Liver (tissue), 9 donors: ENCODE data around the gene FANCM. TPM values are rescaled to one million over a fixed set of nuclear protein-coding genes. Genes with fewer than 3 reads are reported as not detected.

ENCODE experiments used
- DNase-seq: peaks from one replicate; pipeline ENCODE4 v3.0.0-alpha.2; 2017; ENCODE audit warnings: low spot score
- H3K27ac ChIP-seq, 2 donors: one replicate each; pipeline ENCODE4 v1.7.0; 2013; ENCODE audit warnings: inconsistent platforms in 2 of 2, low read length in 2 of 2, control low read depth in 1 of 2, low read depth in 1 of 2, mild to moderate bottlenecking in 1 of 2
- H3K27me3 ChIP-seq, 4 donors: one replicate each; pipeline versions ENCODE4 v1.6.1 to v1.7.0; 2013; ENCODE audit warnings: low read length in 3 of 4, inconsistent platforms in 1 of 4, mild to moderate bottlenecking in 1 of 4, moderate library complexity in 1 of 4; ENCODE audit not compliant: control insufficient read depth in 4 of 4, insufficient read depth in 4 of 4
- H3K36me3 ChIP-seq, 4 donors: one replicate each; pipeline versions ENCODE4 v1.6.1 to v1.7.0; 2013; ENCODE audit warnings: low read length in 3 of 4, mild to moderate bottlenecking in 3 of 4, low read depth in 1 of 4, moderate library complexity in 1 of 4; ENCODE audit not compliant: control insufficient read depth in 4 of 4, insufficient read depth in 3 of 4
- H3K4me1 ChIP-seq, 4 donors: one replicate each; pipeline versions ENCODE4 v1.6.1 to v1.7.0; 2013; ENCODE audit warnings: low read length in 3 of 4, mild to moderate bottlenecking in 3 of 4, moderate library complexity in 1 of 4; ENCODE audit not compliant: control insufficient read depth in 4 of 4, insufficient read depth in 4 of 4
- H3K4me3 ChIP-seq, 3 donors: one replicate each; pipeline versions ENCODE4 v1.6.1 to v1.7.0; 2013; ENCODE audit warnings: low read length in 3 of 3, control low read depth in 1 of 3, low read depth in 1 of 3, mild to moderate bottlenecking in 1 of 3
- H3K9ac ChIP-seq, 2 donors: one replicate each; pipeline ENCODE4 v1.7.0; 2013; ENCODE audit warnings: low read length in 2 of 2, mild to moderate bottlenecking in 2 of 2, moderate library complexity in 2 of 2, control low read depth in 1 of 2, low read depth in 1 of 2
- H3K9me3 ChIP-seq, 4 donors: one replicate each; pipeline versions ENCODE4 v1.6.1 to v1.7.0; 2013; ENCODE audit warnings: low read length in 3 of 4; ENCODE audit not compliant: control insufficient read depth in 4 of 4
- EGR1 ChIP-seq, 2 donors: IDR thresholded peaks; 2 replicates each; pipeline ENCODE4 v1.6.1; 2016 to 2018; ENCODE audit warnings: antibody characterized with exemption in 2 of 2, low read depth in 2 of 2
- FOXA1 ChIP-seq: IDR thresholded peaks from 2 replicates; pipeline ENCODE4 v1.6.1; 2016; ENCODE audit warnings: antibody characterized with exemption
- FOXA2 ChIP-seq: IDR thresholded peaks from 2 replicates; pipeline ENCODE4 v1.6.1; 2016; ENCODE audit warnings: antibody characterized with exemption
- GABPA ChIP-seq, 2 donors: IDR thresholded peaks in 1 of 2; conservative IDR thresholded peaks in 1 of 2; 2 replicates each; pipeline ENCODE4 v1.6.1; 2016; ENCODE audit warnings: antibody characterized with exemption in 2 of 2, mild to moderate bottlenecking in 1 of 2, moderate library complexity in 1 of 2
- HNF4A ChIP-seq, 2 donors: conservative IDR thresholded peaks; 2 replicates each; pipeline ENCODE4 v1.6.1; 2016; ENCODE audit warnings: antibody characterized with exemption in 2 of 2, mild to moderate bottlenecking in 2 of 2
- RAD21 ChIP-seq, 2 donors: IDR thresholded peaks; 2 replicates each; pipeline ENCODE4 v1.6.1; 2016; ENCODE audit warnings: antibody characterized with exemption in 2 of 2, mild to moderate bottlenecking in 2 of 2
- YY1 ChIP-seq: IDR thresholded peaks from 2 replicates; pipeline ENCODE4 v1.6.1; 2016; ENCODE audit warnings: antibody characterized with exemption, mild to moderate bottlenecking
- WGBS: extraction: QIAGEN DNeasy Blood & Tissue Kit; methylation state at CpG from one replicate; pipeline ENCODE4 v1.1.7; 2013; 5-methylcytosine and 5-hydroxymethylcytosine counted together
- polyA plus RNA-seq, 2 donors: library from polyadenylated mRNA; stranded (reverse) in 1 of 2; unstranded in 1 of 2; fragments of 200-250 nt in 1 of 2; fragments of >200 nt in 1 of 2; fragmentation: Nextera tagmentation in 1 of 2; extraction: Ambion mirVana in 1 of 2; gene quantifications; one replicate each; pipeline versions ENCODE4 v1.2.1 to v1.2.3, GENCODE V29; 2013 to 2015
- total RNA-seq, 2 donors: library from RNA; depleted of rRNA; stranded (reverse); fragments of >200 nt; gene quantifications; one replicate each; pipeline ENCODE4 v1.2.3, GENCODE V29; 2014
- TF ChIP-seq, protein P1 (sequence below): IDR thresholded peaks from 2 replicates; pipeline ENCODE4 v1.6.1; 2016; ENCODE audit warnings: antibody characterized with exemption
- TF ChIP-seq, protein P2 (sequence below): fragments of 150-350 bp; IDR thresholded peaks from 2 replicates; pipeline ENCODE4 v1.5.1; 2017; ENCODE audit warnings: improper control_type of control experiment, low read depth, low read length; ENCODE audit not compliant: missing input control
- TF ChIP-seq, protein P3 (sequence below): IDR thresholded peaks from 2 replicates; pipeline ENCODE4 v1.6.1; 2016; ENCODE audit warnings: antibody characterized with exemption
- TF ChIP-seq, protein P4 (sequence below): IDR thresholded peaks from 2 replicates; pipeline ENCODE4 v1.6.1; 2016; ENCODE audit warnings: antibody characterized with exemption, mild to moderate bottlenecking
- donor health status: healthy.
- donor health status: healthy.
- donor health status: healthy.
- donor health status: healthy.
- donor health status: healthy.

FANCM gene
- total and polyA plus RNA-seq, 4 donors = 0.38 to 7.4 (median 3.1) TPM

DNA sequence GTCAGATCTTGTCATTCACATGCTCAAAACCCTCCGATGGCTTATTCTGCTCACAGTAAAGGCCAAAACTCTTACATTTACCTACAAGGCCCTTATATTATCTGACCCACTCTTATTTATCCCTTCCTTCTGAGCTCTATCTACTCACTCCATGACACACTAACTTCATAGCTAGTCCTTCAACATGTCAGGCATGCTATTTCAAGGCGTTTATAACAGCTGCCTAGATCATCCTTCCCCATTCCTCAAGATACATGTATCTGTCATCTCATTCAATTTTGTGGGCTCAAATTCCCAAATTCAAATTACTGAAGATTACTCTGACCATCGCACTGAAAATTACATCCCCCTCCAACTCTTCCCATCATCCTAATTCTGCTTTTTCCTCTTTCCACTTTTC lies 110.4 kb downstream of the FANCM start (continued):
- TF ChIP-seq, protein P1, sequence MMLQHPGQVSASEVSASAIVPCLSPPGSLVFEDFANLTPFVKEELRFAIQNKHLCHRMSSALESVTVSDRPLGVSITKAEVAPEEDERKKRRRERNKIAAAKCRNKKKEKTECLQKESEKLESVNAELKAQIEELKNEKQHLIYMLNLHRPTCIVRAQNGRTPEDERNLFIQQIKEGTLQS = no peak
- TF ChIP-seq, protein P2, sequence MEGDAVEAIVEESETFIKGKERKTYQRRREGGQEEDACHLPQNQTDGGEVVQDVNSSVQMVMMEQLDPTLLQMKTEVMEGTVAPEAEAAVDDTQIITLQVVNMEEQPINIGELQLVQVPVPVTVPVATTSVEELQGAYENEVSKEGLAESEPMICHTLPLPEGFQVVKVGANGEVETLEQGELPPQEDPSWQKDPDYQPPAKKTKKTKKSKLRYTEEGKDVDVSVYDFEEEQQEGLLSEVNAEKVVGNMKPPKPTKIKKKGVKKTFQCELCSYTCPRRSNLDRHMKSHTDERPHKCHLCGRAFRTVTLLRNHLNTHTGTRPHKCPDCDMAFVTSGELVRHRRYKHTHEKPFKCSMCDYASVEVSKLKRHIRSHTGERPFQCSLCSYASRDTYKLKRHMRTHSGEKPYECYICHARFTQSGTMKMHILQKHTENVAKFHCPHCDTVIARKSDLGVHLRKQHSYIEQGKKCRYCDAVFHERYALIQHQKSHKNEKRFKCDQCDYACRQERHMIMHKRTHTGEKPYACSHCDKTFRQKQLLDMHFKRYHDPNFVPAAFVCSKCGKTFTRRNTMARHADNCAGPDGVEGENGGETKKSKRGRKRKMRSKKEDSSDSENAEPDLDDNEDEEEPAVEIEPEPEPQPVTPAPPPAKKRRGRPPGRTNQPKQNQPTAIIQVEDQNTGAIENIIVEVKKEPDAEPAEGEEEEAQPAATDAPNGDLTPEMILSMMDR = no peak
- TF ChIP-seq GABPA (IDR thresholded peaks at IDR 0.05 in 1 of 2, conservative IDR thresholded peaks at IDR 0.05 in 1 of 2) (no peak), FOXA1 (no peak), EGR1 (IDR thresholded peaks at IDR 0.05; ENCODE audit: low read depth in 2 of 2) (no peak)

DNA sequence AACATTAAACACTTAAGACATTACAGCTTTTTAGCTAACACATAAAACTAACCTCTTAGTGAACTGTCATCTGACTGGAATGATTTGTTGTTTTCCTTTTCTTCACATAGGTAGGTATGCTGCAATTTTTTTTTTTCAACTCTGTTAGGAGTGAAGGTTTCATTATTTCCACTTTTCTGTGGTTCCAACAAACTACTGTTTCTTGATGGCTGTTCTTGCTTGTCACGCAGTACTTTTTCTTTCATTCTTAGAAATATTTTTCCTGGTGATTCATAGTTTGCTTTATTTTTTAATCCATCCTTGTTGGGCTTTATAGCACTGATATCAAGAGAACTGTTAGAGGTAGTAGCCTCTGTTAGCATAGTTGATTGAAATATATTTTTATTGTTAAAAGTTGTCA lies 111.0 kb downstream of the FANCM start:
- Histone ChIP-seq H3K4me3 (no peak overlapping the region), H3K36me3 (no peaks in the 10 kb centered on the region), H3K9ac (no peak overlapping the region), H3K27ac (no peak overlapping the region), H3K27me3 (no peaks in the 10 kb centered on the region), H3K4me1 (peaks cover 0 to 2% (median 0%) of the 10 kb centered on the region in 4 donors), H3K9me3 (no peaks in the 10 kb centered on the region)
- WGBS = 79% methylated on average over 1 of the region's 1 CpG
- no peak for DNase-seq
- no peak for TF ChIP-seq YY1
- no peak for TF ChIP-seq HNF4A (conservative IDR thresholded peaks at IDR 0.05)

DNA sequence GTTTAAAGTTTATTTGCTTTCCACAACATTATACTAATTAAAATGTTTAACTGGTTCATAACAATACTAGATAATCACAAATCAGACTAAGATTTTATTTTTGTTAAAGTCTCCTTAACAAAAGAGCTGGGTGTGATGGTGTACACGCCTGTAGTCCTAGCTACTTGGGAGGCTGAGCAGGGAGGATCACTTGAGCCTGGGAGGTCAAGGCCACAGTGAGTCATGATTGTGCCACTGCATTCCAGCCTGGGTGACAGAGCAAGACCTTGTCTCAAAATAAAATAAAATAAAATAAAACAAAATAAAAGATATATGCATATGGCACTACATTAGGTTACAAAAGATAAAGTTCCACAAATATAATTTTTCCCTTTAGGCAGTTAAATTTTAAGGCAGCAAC lies 111.7 kb downstream of the FANCM start:
- no peaks in the 10 kb centered on the region for H3K36me3 ChIP-seq
- WGBS = 100% methylated on average over 1 of the region's 1 CpG
- H3K4me3 ChIP-seq = no peak overlapping the region
- H3K27ac ChIP-seq = no peak overlapping the region
- H3K4me1 ChIP-seq = peaks cover 0 to 8% (median 2%) of the 10 kb centered on the region in 4 donors
- no peaks in the 10 kb centered on the region for H3K9me3 ChIP-seq
- no peaks in the 10 kb centered on the region for H3K27me3 ChIP-seq
- H3K9ac ChIP-seq = no peak overlapping the region
- no peak for DNase-seq
- TF ChIP-seq, protein P3, sequence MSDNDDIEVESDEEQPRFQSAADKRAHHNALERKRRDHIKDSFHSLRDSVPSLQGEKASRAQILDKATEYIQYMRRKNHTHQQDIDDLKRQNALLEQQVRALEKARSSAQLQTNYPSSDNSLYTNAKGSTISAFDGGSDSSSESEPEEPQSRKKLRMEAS = no peak
- no peak for TF ChIP-seq RAD21 (IDR thresholded peaks at IDR 0.05)
- TF ChIP-seq HNF4A (conservative IDR thresholded peaks at IDR 0.05) = no peak
- TF ChIP-seq, protein P4, sequence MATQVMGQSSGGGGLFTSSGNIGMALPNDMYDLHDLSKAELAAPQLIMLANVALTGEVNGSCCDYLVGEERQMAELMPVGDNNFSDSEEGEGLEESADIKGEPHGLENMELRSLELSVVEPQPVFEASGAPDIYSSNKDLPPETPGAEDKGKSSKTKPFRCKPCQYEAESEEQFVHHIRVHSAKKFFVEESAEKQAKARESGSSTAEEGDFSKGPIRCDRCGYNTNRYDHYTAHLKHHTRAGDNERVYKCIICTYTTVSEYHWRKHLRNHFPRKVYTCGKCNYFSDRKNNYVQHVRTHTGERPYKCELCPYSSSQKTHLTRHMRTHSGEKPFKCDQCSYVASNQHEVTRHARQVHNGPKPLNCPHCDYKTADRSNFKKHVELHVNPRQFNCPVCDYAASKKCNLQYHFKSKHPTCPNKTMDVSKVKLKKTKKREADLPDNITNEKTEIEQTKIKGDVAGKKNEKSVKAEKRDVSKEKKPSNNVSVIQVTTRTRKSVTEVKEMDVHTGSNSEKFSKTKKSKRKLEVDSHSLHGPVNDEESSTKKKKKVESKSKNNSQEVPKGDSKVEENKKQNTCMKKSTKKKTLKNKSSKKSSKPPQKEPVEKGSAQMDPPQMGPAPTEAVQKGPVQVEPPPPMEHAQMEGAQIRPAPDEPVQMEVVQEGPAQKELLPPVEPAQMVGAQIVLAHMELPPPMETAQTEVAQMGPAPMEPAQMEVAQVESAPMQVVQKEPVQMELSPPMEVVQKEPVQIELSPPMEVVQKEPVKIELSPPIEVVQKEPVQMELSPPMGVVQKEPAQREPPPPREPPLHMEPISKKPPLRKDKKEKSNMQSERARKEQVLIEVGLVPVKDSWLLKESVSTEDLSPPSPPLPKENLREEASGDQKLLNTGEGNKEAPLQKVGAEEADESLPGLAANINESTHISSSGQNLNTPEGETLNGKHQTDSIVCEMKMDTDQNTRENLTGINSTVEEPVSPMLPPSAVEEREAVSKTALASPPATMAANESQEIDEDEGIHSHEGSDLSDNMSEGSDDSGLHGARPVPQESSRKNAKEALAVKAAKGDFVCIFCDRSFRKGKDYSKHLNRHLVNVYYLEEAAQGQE = no peak
- TF ChIP-seq GABPA (IDR thresholded peaks at IDR 0.05 in 1 of 2, conservative IDR thresholded peaks at IDR 0.05 in 1 of 2) = no peak
- TF ChIP-seq FOXA2 = no peak
